HEK293T (cell line): Measurements from ENCODE around the gene CFAP100.

Experiments used
- BHLHE40 ChIP-seq: fragments of 450-650 bp; IDR thresholded peaks from 2 replicates; pipeline ENCODE4 v1.6.1; 2016; ENCODE audit warnings: mild to moderate bottlenecking, moderate library complexity, borderline replicate concordance
- FOXM1 ChIP-seq: fragments of 450-650 bp; IDR thresholded peaks from 2 replicates; pipeline ENCODE4 v1.6.1; 2017; ENCODE audit warnings: mild to moderate bottlenecking, borderline replicate concordance
- NFRKB ChIP-seq: fragments of 450-650 bp; IDR thresholded peaks from 2 replicates; pipeline ENCODE4 v1.6.1; 2016; ENCODE audit warnings: mild to moderate bottlenecking, moderate library complexity
- SUZ12 ChIP-seq: fragments of 450-650 bp; IDR thresholded peaks from 2 replicates; pipeline ENCODE4 v1.6.1; 2016; ENCODE audit warnings: mild to moderate bottlenecking

- TF ChIP-seq BHLHE40 (no peak), NFRKB (no peak), SUZ12 (no peak), FOXM1 (no peak)
Observed at GRCh38 chr3:126415661-126416591, 21.2 kb downstream of the CFAP100 start.
